ENCODE results near the gene GYG2.

GRCh38 chrX:2908125-2908685, 79.5 kb downstream of the GYG2 start:
- no peak for TF ChIP-seq POLR2A (IDR thresholded peaks at IDR 0.05)
- no peak for TF ChIP-seq CTCF (IDR thresholded peaks at IDR 0.05)
- TF ChIP-seq EP300 (IDR thresholded peaks at IDR 0.05), result no peak
